Measurements from ENCODE around the gene DAPP1.

Gene DAPP1

GRCh38 chr4:99803566-99804101, 13.0 kb upstream of the DAPP1 start:
- no peak for TF ChIP-seq ZFX (IDR thresholded peaks at IDR 0.05; ENCODE audit: borderline replicate concordance)
- no peak for TF ChIP-seq CTCF (IDR thresholded peaks at IDR 0.05)
- no peak overlapping the region for H3K27ac ChIP-seq

GRCh38 chr4:99806545-99806944, 10.1 kb upstream of the DAPP1 start:
- TF ChIP-seq CTCF (IDR thresholded peaks at IDR 0.05) (no peak), ZFX (IDR thresholded peaks at IDR 0.05; ENCODE audit: borderline replicate concordance) (no peak)
- H3K27ac ChIP-seq, result no peak overlapping the region

GRCh38 chr4:99807666-99808065, 9.0 kb upstream of the DAPP1 start:
- no peak for TF ChIP-seq CTCF (IDR thresholded peaks at IDR 0.05)
- no peak for TF ChIP-seq ZFX (IDR thresholded peaks at IDR 0.05; ENCODE audit: borderline replicate concordance)
- no peak overlapping the region for H3K27ac ChIP-seq

- no peak for TF ChIP-seq ZFX (IDR thresholded peaks at IDR 0.05; ENCODE audit: borderline replicate concordance)
- TF ChIP-seq CTCF (IDR thresholded peaks at IDR 0.05), result peak; percentile 88
- no peak overlapping the region for H3K27ac ChIP-seq
Measured at GRCh38 chr4:99808260-99808857, 8.3 kb upstream of the DAPP1 start.

- H3K27ac ChIP-seq, result no peak overlapping the region
- no peak for TF ChIP-seq CTCF (IDR thresholded peaks at IDR 0.05)
- TF ChIP-seq ZFX (IDR thresholded peaks at IDR 0.05; ENCODE audit: borderline replicate concordance), result no peak
Measured at GRCh38 chr4:99809326-99809725, 7.3 kb upstream of the DAPP1 start.

- TF ChIP-seq ZFX (IDR thresholded peaks at IDR 0.05; ENCODE audit: borderline replicate concordance) (no peak), CTCF (IDR thresholded peaks at IDR 0.05) (no peak)
- H3K27ac ChIP-seq, result no peak overlapping the region
Measured at GRCh38 chr4:99810536-99810935, 6.1 kb upstream of the DAPP1 start.

GRCh38 chr4:99811117-99811516, 5.5 kb upstream of the DAPP1 start:
- no peak overlapping the region for H3K27ac ChIP-seq
- TF ChIP-seq CTCF (IDR thresholded peaks at IDR 0.05) (no peak), ZFX (IDR thresholded peaks at IDR 0.05; ENCODE audit: borderline replicate concordance) (no peak)

Data from 22Rv1 (cell line).